Measurements from ENCODE around the gene CBLC. TPM values are rescaled to one million over a fixed set of nuclear protein-coding genes. Genes with fewer than 3 reads are reported as not detected.

CBLC gene
- total RNA-seq, 6 donors from 2014 or later, result 2.9 to 10.5 (median 4.5) TPM

DNA sequence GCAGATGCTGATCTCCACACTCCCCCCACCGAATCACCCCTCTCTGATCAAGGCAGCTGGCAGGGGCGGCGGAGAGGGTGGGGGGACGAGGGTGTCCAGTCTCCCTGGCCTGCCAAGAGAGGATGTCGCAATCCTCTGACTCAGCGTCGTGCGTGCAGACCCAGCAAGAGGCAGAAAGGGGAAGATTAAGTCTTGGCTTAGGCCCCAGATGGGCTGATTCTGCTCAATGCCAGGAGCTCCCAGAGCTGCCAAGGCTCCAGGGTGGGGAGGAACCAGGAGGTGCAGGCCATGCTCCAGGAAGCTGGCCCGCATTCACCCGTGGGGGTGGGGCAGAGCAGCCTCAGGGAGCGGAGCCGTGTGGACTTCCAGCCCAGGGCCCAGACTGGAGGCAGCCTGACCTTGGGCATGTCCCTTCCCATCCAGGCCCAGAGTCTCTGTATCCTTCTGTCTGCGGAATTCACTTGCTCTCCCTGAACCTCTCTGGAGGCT is 35.8 kb upstream of the CBLC start:
- WGBS, 2 donors, result 4 to 6% methylated on average over 6 to 13 of the region's 13 CpGs
- peak in 3 of 4 donors; percentile 40 to 68 (median 51) for TF ChIP-seq POLR2A (IDR thresholded peaks at IDR 0.05)
- peak in 2 of 4 donors; percentile 98 for TF ChIP-seq EP300 (IDR thresholded peaks at IDR 0.05)
- TF ChIP-seq POLR2AphosphoS5 (IDR thresholded peaks at IDR 0.05), result peak; percentile 97
- TF ChIP-seq, protein P1, sequence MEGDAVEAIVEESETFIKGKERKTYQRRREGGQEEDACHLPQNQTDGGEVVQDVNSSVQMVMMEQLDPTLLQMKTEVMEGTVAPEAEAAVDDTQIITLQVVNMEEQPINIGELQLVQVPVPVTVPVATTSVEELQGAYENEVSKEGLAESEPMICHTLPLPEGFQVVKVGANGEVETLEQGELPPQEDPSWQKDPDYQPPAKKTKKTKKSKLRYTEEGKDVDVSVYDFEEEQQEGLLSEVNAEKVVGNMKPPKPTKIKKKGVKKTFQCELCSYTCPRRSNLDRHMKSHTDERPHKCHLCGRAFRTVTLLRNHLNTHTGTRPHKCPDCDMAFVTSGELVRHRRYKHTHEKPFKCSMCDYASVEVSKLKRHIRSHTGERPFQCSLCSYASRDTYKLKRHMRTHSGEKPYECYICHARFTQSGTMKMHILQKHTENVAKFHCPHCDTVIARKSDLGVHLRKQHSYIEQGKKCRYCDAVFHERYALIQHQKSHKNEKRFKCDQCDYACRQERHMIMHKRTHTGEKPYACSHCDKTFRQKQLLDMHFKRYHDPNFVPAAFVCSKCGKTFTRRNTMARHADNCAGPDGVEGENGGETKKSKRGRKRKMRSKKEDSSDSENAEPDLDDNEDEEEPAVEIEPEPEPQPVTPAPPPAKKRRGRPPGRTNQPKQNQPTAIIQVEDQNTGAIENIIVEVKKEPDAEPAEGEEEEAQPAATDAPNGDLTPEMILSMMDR (IDR thresholded peaks at IDR 0.05), result no peak
- peaks cover 76 to 94% (median 78%) of the 10 kb centered on the region in 4 donors for H3K4me1 ChIP-seq

DNA sequence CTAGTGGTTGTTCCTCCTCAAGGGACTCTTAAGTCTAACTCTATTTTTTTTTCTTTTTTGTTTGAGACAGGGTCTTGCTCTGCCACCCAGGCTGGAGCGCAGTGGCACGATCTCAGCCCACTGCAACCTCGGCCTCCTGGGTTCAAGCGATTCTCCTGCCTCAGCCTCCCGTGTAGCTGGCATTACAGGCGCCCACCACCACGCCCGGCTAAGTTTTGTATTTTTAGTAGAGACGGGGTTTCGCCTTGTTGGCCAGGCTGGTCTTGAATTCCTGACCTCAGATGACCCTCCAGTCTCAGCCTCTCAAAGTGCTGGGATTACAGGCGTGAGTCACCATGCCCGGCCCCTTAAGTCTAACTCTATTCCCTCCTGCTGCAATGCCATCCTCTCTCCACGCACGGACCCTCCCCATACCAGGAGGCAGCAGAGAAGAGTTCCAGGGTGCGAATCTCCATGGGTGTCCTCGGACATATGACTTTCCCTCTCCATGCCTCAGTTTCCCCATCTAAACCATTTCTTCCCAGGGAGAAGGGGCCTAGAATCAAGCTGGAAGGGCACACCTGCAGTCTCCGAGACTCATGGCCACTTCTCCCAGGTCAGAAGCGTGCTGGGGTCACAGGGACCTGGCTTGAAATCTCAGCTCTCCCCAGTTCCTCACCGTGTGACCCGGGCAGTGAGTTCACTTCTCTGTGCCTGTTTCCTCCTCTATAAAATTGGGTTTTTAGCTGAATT is 35.2 kb upstream of the CBLC start:
- peak overlapping the region; percentile 89 to 98 (median 97) for H3K27ac ChIP-seq
- DNase-seq (peak in 1 of 2 donors; percentile 67), ATAC-seq (ENCODE audit: low FRiP score in 2 of 2) (peak in 1 of 2 donors; percentile 27)
- H3K36me3 ChIP-seq, result no peaks in the 10 kb centered on the region
- H3K4me3 ChIP-seq, result no peak overlapping the region
- no peaks in the 10 kb centered on the region for H3K27me3 ChIP-seq
- 55 to 62% methylated on average over 20 of the region's 20 CpGs for WGBS, 2 donors
- TF ChIP-seq, protein P1 (IDR thresholded peaks at IDR 0.05), result no peak
- TF ChIP-seq EP300 (IDR thresholded peaks at IDR 0.05) (no peak), POLR2AphosphoS5 (IDR thresholded peaks at IDR 0.05) (no peak), POLR2A (IDR thresholded peaks at IDR 0.05) (no peak)
- H3K4me1 ChIP-seq, result peaks cover 80 to 95% (median 80%) of the 10 kb centered on the region in 4 donors
- H3K9me3 ChIP-seq, result no peaks in the 10 kb centered on the region

More for the DNA sequence above, 35.8 kb upstream of the CBLC start:
- ATAC-seq (ENCODE audit: low FRiP score in 2 of 2) (peak; percentile 93 to 96), DNase-seq (peak; percentile 92 to 99)
- peak overlapping the region; percentile 89 to 98 (median 97) for H3K27ac ChIP-seq
- H3K27me3 ChIP-seq, result no peaks in the 10 kb centered on the region
- no peaks in the 10 kb centered on the region for H3K9me3 ChIP-seq
- H3K4me3 ChIP-seq, result no peak overlapping the region
- no peaks in the 10 kb centered on the region for H3K36me3 ChIP-seq

DNA sequence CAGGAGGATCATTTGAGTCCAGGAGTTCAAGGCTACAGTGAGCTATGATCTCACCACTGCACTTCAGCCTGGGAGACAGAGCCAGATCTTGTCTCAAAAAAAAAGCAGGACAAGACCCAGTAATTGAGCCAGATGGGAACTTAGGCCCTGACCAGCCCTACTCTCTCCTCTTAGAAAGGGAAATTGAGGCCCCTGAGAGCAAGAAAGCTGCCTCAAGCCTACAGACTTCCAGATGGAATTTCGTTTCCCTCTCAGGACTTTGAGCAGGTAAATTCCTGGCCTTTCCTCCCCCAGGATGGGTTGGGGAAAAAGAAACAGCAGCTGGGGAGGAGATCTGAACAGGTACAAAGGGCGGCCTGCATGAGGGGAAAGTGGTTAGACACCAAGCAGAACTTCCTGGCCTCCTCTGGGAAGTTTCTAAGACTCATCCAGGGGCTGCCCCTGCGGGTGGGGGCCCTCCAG is 32.8 kb upstream of the CBLC start:
- no peaks in the 10 kb centered on the region for H3K36me3 ChIP-seq
- no peak for DNase-seq
- TF ChIP-seq POLR2AphosphoS5 (IDR thresholded peaks at IDR 0.05), result no peak
- TF ChIP-seq EP300 (IDR thresholded peaks at IDR 0.05), result no peak
- TF ChIP-seq, protein P1 (IDR thresholded peaks at IDR 0.05), result no peak
- peaks cover 69 to 91% (median 80%) of the 10 kb centered on the region in 4 donors for H3K4me1 ChIP-seq
- no peaks in the 10 kb centered on the region for H3K27me3 ChIP-seq
- peak overlapping the region; percentile 94 to 98 (median 98) for H3K27ac ChIP-seq
- H3K9me3 ChIP-seq, result no peaks in the 10 kb centered on the region
- no peak for ATAC-seq (ENCODE audit: low FRiP score in 2 of 2)
- no peak overlapping the region for H3K4me3 ChIP-seq
- 42 to 53% methylated on average over 3 of the region's 3 CpGs for WGBS, 2 donors

DNA sequence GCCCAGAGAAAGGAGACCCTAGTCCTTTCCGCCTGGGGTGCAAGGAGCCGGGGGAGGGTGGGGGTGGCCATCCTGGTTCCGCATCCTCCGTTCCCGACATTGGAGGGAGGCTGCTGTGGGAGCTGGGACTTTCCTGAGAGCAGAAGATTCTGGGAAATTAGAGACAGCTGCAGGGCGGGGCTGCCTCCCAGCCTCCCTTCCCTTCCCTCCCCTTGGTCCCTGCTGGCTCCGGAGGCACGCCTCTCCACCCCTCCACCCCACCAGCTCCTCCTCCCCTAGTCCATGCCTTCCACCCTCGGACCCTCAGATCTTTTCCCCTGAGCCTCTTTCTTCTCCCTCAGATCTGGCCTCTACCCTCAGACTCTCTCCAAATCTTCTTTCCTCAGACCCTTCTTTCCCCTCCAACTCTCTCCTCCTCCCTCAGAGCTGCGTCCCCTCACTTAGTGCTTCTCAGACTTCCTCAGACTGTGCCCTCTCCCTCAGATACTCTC is 32.3 kb upstream of the CBLC start:
- Histone ChIP-seq H3K9me3 (no peaks in the 10 kb centered on the region), H3K4me3 (no peak overlapping the region), H3K36me3 (no peaks in the 10 kb centered on the region), H3K27me3 (no peaks in the 10 kb centered on the region), H3K4me1 (peaks cover 72 to 92% (median 82%) of the 10 kb centered on the region in 4 donors), H3K27ac (peak overlapping the region; percentile 94 to 98 (median 98))
- 23 to 25% methylated on average over 10 of the region's 10 CpGs for WGBS, 2 donors
- TF ChIP-seq POLR2A (IDR thresholded peaks at IDR 0.05), result no peak
- TF ChIP-seq POLR2AphosphoS5 (IDR thresholded peaks at IDR 0.05), result peak; percentile 88 to 94
- TF ChIP-seq, protein P1 (IDR thresholded peaks at IDR 0.05), result no peak
- peak; percentile 85 to 97 (median 91) for TF ChIP-seq EP300 (IDR thresholded peaks at IDR 0.05)
- ATAC-seq (ENCODE audit: low FRiP score in 2 of 2), result peak in 1 of 2 donors; percentile 49
- DNase-seq, result peak; percentile 56 to 83

Data from upper lobe of left lung (tissue), 6 donors.